Measurements from ENCODE around the gene HENMT1. TPM values are rescaled to one million over a fixed set of nuclear protein-coding genes. Genes with fewer than 3 reads are reported as not detected.
A peak's percentile ranks its signal among the peaks of the same experiment; 100 is the strongest.
"Not testable (repeated sequence)": the region's sequence is repeated elsewhere in the genome, so short reads cannot be mapped to it uniquely, and the experiment has no call there.

Gene HENMT1
- total RNA-seq, 1 experiment from 2014 or later = 58.1 TPM

- no peak for DNase-seq
- H3K36me3 ChIP-seq (ENCODE audit: insufficient read depth, low read length) = 0 out of 2 replicates have a peak, but pooled peaks cover 4% of the 10 kb centered on the region
- no peaks in the 10 kb centered on the region for H3K9me3 ChIP-seq (ENCODE audit: low read length)
- H3K27ac ChIP-seq (ENCODE audit: low read length) = no peak overlapping the region
- H3K27me3 ChIP-seq (ENCODE audit: low read length) = no peaks in the 10 kb centered on the region
- H3K79me2 ChIP-seq (ENCODE audit: low read length) = no peaks in the 10 kb centered on the region
- H3K9ac ChIP-seq (ENCODE audit: low read length) = no peak overlapping the region
- H4K20me1 ChIP-seq (ENCODE audit: insufficient read depth, low read depth, low read length) = no peaks in the 10 kb centered on the region
- H3K9me2 ChIP-seq (replicated peaks; ENCODE audit: insufficient read depth, low read length) = no peaks in the 10 kb centered on the region
- H3K4me3 ChIP-seq (ENCODE audit: low read length) = no peak overlapping the region
- no peaks in the 10 kb centered on the region for H3K4me1 ChIP-seq (ENCODE audit: low read length)
- no peak overlapping the region for H3K4me2 ChIP-seq (ENCODE audit: low read depth, low read length, poor library complexity, severe bottlenecking)
- H2AFZ ChIP-seq (ENCODE audit: low read length) = no peak overlapping the region
Observed at GRCh38 chr1:108645564-108646184, 15.2 kb downstream of the HENMT1 start.

GRCh38 chr1:108644984-108645383 lies 15.9 kb downstream of the HENMT1 start:
- no peak overlapping the region for H3K4me3 ChIP-seq (ENCODE audit: low read length)
- H3K4me1 ChIP-seq (ENCODE audit: low read length) = no peaks in the 10 kb centered on the region
- H3K79me2 ChIP-seq (ENCODE audit: low read length) = no peaks in the 10 kb centered on the region
- H3K4me2 ChIP-seq (ENCODE audit: low read depth, low read length, poor library complexity, severe bottlenecking) = no peak overlapping the region
- H4K20me1 ChIP-seq (ENCODE audit: insufficient read depth, low read depth, low read length) = no peaks in the 10 kb centered on the region
- H3K27me3 ChIP-seq (ENCODE audit: low read length) = no peaks in the 10 kb centered on the region
- H3K9ac ChIP-seq (ENCODE audit: low read length) = no peak overlapping the region
- no peak for DNase-seq
- H3K36me3 ChIP-seq (ENCODE audit: insufficient read depth, low read length) = 0 out of 2 replicates have a peak, but pooled peaks cover 2% of the 10 kb centered on the region
- no peaks in the 10 kb centered on the region for H3K9me3 ChIP-seq (ENCODE audit: low read length)
- no peaks in the 10 kb centered on the region for H3K9me2 ChIP-seq (replicated peaks; ENCODE audit: insufficient read depth, low read length)
- H2AFZ ChIP-seq (ENCODE audit: low read length) = no peak overlapping the region
- no peak overlapping the region for H3K27ac ChIP-seq (ENCODE audit: low read length)

GRCh38 chr1:108643492-108644335 lies 17.2 kb downstream of the HENMT1 start:
- H3K4me1 ChIP-seq (ENCODE audit: low read length) = no peaks in the 10 kb centered on the region
- H3K36me3 ChIP-seq (ENCODE audit: insufficient read depth, low read length) = no peaks in the 10 kb centered on the region
- no peak overlapping the region for H3K27ac ChIP-seq (ENCODE audit: low read length)
- no peaks in the 10 kb centered on the region for H3K9me3 ChIP-seq (ENCODE audit: low read length)
- no peaks in the 10 kb centered on the region for H3K9me2 ChIP-seq (replicated peaks; ENCODE audit: insufficient read depth, low read length)
- no peaks in the 10 kb centered on the region for H3K27me3 ChIP-seq (ENCODE audit: low read length)
- H3K79me2 ChIP-seq (ENCODE audit: low read length) = no peaks in the 10 kb centered on the region
- peak; percentile 81 for DNase-seq
- no peaks in the 10 kb centered on the region for H4K20me1 ChIP-seq (ENCODE audit: insufficient read depth, low read depth, low read length)
- H2AFZ ChIP-seq (ENCODE audit: low read length) = no peak overlapping the region
- no peak overlapping the region for H3K4me3 ChIP-seq (ENCODE audit: low read length)
- no peak overlapping the region for H3K4me2 ChIP-seq (ENCODE audit: low read depth, low read length, poor library complexity, severe bottlenecking)
- no peak overlapping the region for H3K9ac ChIP-seq (ENCODE audit: low read length)

- not testable (repeated sequence) for H3K9me3 ChIP-seq (ENCODE audit: low read length); H3K4me1 ChIP-seq (ENCODE audit: low read length); H3K79me2 ChIP-seq (ENCODE audit: low read length); H3K4me3 ChIP-seq (ENCODE audit: low read length); DNase-seq; H3K27ac ChIP-seq (ENCODE audit: low read length); H4K20me1 ChIP-seq (ENCODE audit: insufficient read depth, low read depth, low read length); H3K9ac ChIP-seq (ENCODE audit: low read length); H3K4me2 ChIP-seq (ENCODE audit: low read depth, low read length, poor library complexity, severe bottlenecking); H2AFZ ChIP-seq (ENCODE audit: low read length); H3K36me3 ChIP-seq (ENCODE audit: insufficient read depth, low read length); H3K27me3 ChIP-seq (ENCODE audit: low read length); H3K9me2 ChIP-seq (replicated peaks; ENCODE audit: insufficient read depth, low read length)
Observed at GRCh38 chr1:108640863-108641262, 20.0 kb downstream of the HENMT1 start.

GRCh38 chr1:108639899-108640560 lies 20.9 kb downstream of the HENMT1 start:
- no peaks in the 10 kb centered on the region for H3K79me2 ChIP-seq (ENCODE audit: low read length)
- H4K20me1 ChIP-seq (ENCODE audit: insufficient read depth, low read depth, low read length) = no peaks in the 10 kb centered on the region
- H3K36me3 ChIP-seq (ENCODE audit: insufficient read depth, low read length) = no peaks in the 10 kb centered on the region
- no peak overlapping the region for H3K27ac ChIP-seq (ENCODE audit: low read length)
- H3K9me2 ChIP-seq (replicated peaks; ENCODE audit: insufficient read depth, low read length) = no peaks in the 10 kb centered on the region
- no peaks in the 10 kb centered on the region for H3K9me3 ChIP-seq (ENCODE audit: low read length)
- no peaks in the 10 kb centered on the region for H3K4me1 ChIP-seq (ENCODE audit: low read length)
- no peak overlapping the region for H3K4me2 ChIP-seq (ENCODE audit: low read depth, low read length, poor library complexity, severe bottlenecking)
- no peaks in the 10 kb centered on the region for H3K27me3 ChIP-seq (ENCODE audit: low read length)
- H2AFZ ChIP-seq (ENCODE audit: low read length) = no peak overlapping the region
- no peak overlapping the region for H3K9ac ChIP-seq (ENCODE audit: low read length)
- no peak overlapping the region for H3K4me3 ChIP-seq (ENCODE audit: low read length)
- DNase-seq = no peak

- H3K9ac ChIP-seq (ENCODE audit: low read length) = no peak overlapping the region
- no peak overlapping the region for H2AFZ ChIP-seq (ENCODE audit: low read length)
- H3K9me2 ChIP-seq (replicated peaks; ENCODE audit: insufficient read depth, low read length) = no peaks in the 10 kb centered on the region
- no peaks in the 10 kb centered on the region for H3K27me3 ChIP-seq (ENCODE audit: low read length)
- DNase-seq = no peak
- no peaks in the 10 kb centered on the region for H3K36me3 ChIP-seq (ENCODE audit: insufficient read depth, low read length)
- H3K9me3 ChIP-seq (ENCODE audit: low read length) = no peaks in the 10 kb centered on the region
- H3K79me2 ChIP-seq (ENCODE audit: low read length) = no peaks in the 10 kb centered on the region
- no peak overlapping the region for H3K4me3 ChIP-seq (ENCODE audit: low read length)
- no peaks in the 10 kb centered on the region for H3K4me1 ChIP-seq (ENCODE audit: low read length)
- no peak overlapping the region for H3K4me2 ChIP-seq (ENCODE audit: low read depth, low read length, poor library complexity, severe bottlenecking)
- H3K27ac ChIP-seq (ENCODE audit: low read length) = no peak overlapping the region
- H4K20me1 ChIP-seq (ENCODE audit: insufficient read depth, low read depth, low read length) = no peaks in the 10 kb centered on the region
Observed at GRCh38 chr1:108636876-108637275, 24.0 kb downstream of the HENMT1 start.

- H4K20me1 ChIP-seq (ENCODE audit: insufficient read depth, low read depth, low read length) = no peaks in the 10 kb centered on the region
- no peak overlapping the region for H3K4me2 ChIP-seq (ENCODE audit: low read depth, low read length, poor library complexity, severe bottlenecking)
- no peaks in the 10 kb centered on the region for H3K4me1 ChIP-seq (ENCODE audit: low read length)
- no peaks in the 10 kb centered on the region for H3K36me3 ChIP-seq (ENCODE audit: insufficient read depth, low read length)
- H3K9ac ChIP-seq (ENCODE audit: low read length) = no peak overlapping the region
- H3K9me3 ChIP-seq (ENCODE audit: low read length) = no peaks in the 10 kb centered on the region
- H3K27me3 ChIP-seq (ENCODE audit: low read length) = no peaks in the 10 kb centered on the region
- H3K9me2 ChIP-seq (replicated peaks; ENCODE audit: insufficient read depth, low read length) = no peaks in the 10 kb centered on the region
- no peaks in the 10 kb centered on the region for H3K79me2 ChIP-seq (ENCODE audit: low read length)
- no peak overlapping the region for H3K27ac ChIP-seq (ENCODE audit: low read length)
- DNase-seq = no peak
- no peak overlapping the region for H3K4me3 ChIP-seq (ENCODE audit: low read length)
- H2AFZ ChIP-seq (ENCODE audit: low read length) = no peak overlapping the region
Observed at GRCh38 chr1:108634521-108634920, 26.4 kb downstream of the HENMT1 start.

GRCh38 chr1:108628665-108629064 lies 32.2 kb downstream of the HENMT1 start:
- Histone ChIP-seq H3K4me1 (ENCODE audit: low read length) (no peaks in the 10 kb centered on the region), H3K4me2 (ENCODE audit: low read depth, low read length, poor library complexity, severe bottlenecking) (no peak overlapping the region), H3K27me3 (ENCODE audit: low read length) (no peaks in the 10 kb centered on the region), H3K36me3 (ENCODE audit: insufficient read depth, low read length) (no peaks in the 10 kb centered on the region), H2AFZ (ENCODE audit: low read length) (no peak overlapping the region), H3K79me2 (ENCODE audit: low read length) (no peaks in the 10 kb centered on the region), H3K9me2 (replicated peaks; ENCODE audit: insufficient read depth, low read length) (no peaks in the 10 kb centered on the region), H3K4me3 (ENCODE audit: low read length) (no peak overlapping the region), H3K27ac (ENCODE audit: low read length) (no peak overlapping the region), H4K20me1 (ENCODE audit: insufficient read depth, low read depth, low read length) (no peaks in the 10 kb centered on the region), H3K9me3 (ENCODE audit: low read length) (no peaks in the 10 kb centered on the region), H3K9ac (ENCODE audit: low read length) (no peak overlapping the region)
- no peak for DNase-seq
